Panc1 (cell line): ENCODE results near the gene CANT1.

Source experiments
- POLR2AphosphoS5 ChIP-seq: IDR thresholded peaks from 2 replicates; pipeline ENCODE4 v1.6.1; 2012; ENCODE audit warnings: mild to moderate bottlenecking, low read depth, low read length, moderate library complexity
- TF ChIP-seq, protein P1 (sequence below): fragments of 450-650 bp; IDR thresholded peaks from 2 replicates; pipeline ENCODE4 v1.5.1; 2017; ENCODE audit warnings: mild to moderate bottlenecking
- TF ChIP-seq, protein P2 (sequence below), 2 experiments: IDR thresholded peaks; 2 replicates each; pipeline ENCODE4 v1.6.1; 2011 to 2012; ENCODE audit warnings: low read depth in 2 of 2, control low read depth in 1 of 2, low read length in 1 of 2, mild to moderate bottlenecking in 1 of 2, moderate library complexity in 1 of 2; ENCODE audit not compliant: insufficient read depth in 1 of 2

GRCh38 chr17:78995022-78995760 lies 14.4 kb downstream of the CANT1 start:
- TF ChIP-seq, protein P1, sequence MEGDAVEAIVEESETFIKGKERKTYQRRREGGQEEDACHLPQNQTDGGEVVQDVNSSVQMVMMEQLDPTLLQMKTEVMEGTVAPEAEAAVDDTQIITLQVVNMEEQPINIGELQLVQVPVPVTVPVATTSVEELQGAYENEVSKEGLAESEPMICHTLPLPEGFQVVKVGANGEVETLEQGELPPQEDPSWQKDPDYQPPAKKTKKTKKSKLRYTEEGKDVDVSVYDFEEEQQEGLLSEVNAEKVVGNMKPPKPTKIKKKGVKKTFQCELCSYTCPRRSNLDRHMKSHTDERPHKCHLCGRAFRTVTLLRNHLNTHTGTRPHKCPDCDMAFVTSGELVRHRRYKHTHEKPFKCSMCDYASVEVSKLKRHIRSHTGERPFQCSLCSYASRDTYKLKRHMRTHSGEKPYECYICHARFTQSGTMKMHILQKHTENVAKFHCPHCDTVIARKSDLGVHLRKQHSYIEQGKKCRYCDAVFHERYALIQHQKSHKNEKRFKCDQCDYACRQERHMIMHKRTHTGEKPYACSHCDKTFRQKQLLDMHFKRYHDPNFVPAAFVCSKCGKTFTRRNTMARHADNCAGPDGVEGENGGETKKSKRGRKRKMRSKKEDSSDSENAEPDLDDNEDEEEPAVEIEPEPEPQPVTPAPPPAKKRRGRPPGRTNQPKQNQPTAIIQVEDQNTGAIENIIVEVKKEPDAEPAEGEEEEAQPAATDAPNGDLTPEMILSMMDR, result no peak
- TF ChIP-seq, protein P2, sequence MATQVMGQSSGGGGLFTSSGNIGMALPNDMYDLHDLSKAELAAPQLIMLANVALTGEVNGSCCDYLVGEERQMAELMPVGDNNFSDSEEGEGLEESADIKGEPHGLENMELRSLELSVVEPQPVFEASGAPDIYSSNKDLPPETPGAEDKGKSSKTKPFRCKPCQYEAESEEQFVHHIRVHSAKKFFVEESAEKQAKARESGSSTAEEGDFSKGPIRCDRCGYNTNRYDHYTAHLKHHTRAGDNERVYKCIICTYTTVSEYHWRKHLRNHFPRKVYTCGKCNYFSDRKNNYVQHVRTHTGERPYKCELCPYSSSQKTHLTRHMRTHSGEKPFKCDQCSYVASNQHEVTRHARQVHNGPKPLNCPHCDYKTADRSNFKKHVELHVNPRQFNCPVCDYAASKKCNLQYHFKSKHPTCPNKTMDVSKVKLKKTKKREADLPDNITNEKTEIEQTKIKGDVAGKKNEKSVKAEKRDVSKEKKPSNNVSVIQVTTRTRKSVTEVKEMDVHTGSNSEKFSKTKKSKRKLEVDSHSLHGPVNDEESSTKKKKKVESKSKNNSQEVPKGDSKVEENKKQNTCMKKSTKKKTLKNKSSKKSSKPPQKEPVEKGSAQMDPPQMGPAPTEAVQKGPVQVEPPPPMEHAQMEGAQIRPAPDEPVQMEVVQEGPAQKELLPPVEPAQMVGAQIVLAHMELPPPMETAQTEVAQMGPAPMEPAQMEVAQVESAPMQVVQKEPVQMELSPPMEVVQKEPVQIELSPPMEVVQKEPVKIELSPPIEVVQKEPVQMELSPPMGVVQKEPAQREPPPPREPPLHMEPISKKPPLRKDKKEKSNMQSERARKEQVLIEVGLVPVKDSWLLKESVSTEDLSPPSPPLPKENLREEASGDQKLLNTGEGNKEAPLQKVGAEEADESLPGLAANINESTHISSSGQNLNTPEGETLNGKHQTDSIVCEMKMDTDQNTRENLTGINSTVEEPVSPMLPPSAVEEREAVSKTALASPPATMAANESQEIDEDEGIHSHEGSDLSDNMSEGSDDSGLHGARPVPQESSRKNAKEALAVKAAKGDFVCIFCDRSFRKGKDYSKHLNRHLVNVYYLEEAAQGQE (IDR thresholded peaks at IDR 0.05; ENCODE audit: insufficient read depth in 1 of 2, low read depth in 2 of 2, low read length in 1 of 2), result no peak
- no peak for TF ChIP-seq POLR2AphosphoS5
